NCI-H2107 treated with DMSO at 0.1 percent for 48 hours (cell line): ENCODE results near the gene PAX5.
A peak's percentile ranks its signal among the peaks of the same experiment; 100 is the strongest.
"Not testable (repeated sequence)": the region's sequence is repeated elsewhere in the genome, so short reads cannot be mapped to it uniquely, and the experiment has no call there.

Source experiments
- DNase-seq: peaks from one replicate; lab custom pipeline; 2025; ENCODE audit not compliant: unreplicated experiment; lab: John Stamatoyannopoulos, UW

PAX5 gene

GRCh38 chr9:37033682-37034304 is at the start of gene PAX5:
PAX5 (minus strand) TSS chr9:37034268; CDS start chr9:37034031, 237 bp downstream.
- DNase-seq, result no peak

GRCh38 chr9:37083654-37084053 is 49.6 kb upstream of the PAX5 start:
- no peak for DNase-seq

GRCh38 chr9:37082214-37082765 is 48.2 kb upstream of the PAX5 start:
- no peak for DNase-seq

- not testable (repeated sequence) for DNase-seq
Observed at GRCh38 chr9:37081507-37081906, 47.4 kb upstream of the PAX5 start.

- not testable (repeated sequence) for DNase-seq
Observed at GRCh38 chr9:37080165-37080628, 46.1 kb upstream of the PAX5 start.

- DNase-seq, result peak; percentile 98
Observed at GRCh38 chr9:37079370-37080164, 45.5 kb upstream of the PAX5 start.

GRCh38 chr9:37074790-37075189 is 40.7 kb upstream of the PAX5 start:
- DNase-seq, result not testable (repeated sequence)

GRCh38 chr9:37066139-37066725 is 32.2 kb upstream of the PAX5 start:
- DNase-seq, result no peak

GRCh38 chr9:37062336-37062735 is 28.3 kb upstream of the PAX5 start:
- DNase-seq, result no peak

- DNase-seq, result no peak
Observed at GRCh38 chr9:37061768-37062167, 27.7 kb upstream of the PAX5 start.

- DNase-seq, result no peak
Observed at GRCh38 chr9:37060833-37061232, 26.8 kb upstream of the PAX5 start.

GRCh38 chr9:37056046-37056920 is 22.2 kb upstream of the PAX5 start:
- DNase-seq, result no peak

GRCh38 chr9:37054363-37054720 is 20.3 kb upstream of the PAX5 start:
- DNase-seq, result not testable (repeated sequence)

GRCh38 chr9:37053684-37054362 is 19.8 kb upstream of the PAX5 start:
- DNase-seq, result peak; percentile 36

GRCh38 chr9:37046683-37047082 is 12.6 kb upstream of the PAX5 start:
- DNase-seq, result no peak

GRCh38 chr9:37042421-37042820 is 8.4 kb upstream of the PAX5 start:
- no peak for DNase-seq

GRCh38 chr9:37040508-37041127 is 6.5 kb upstream of the PAX5 start:
- DNase-seq, result no peak

GRCh38 chr9:37038943-37039464 is 4.9 kb upstream of the PAX5 start:
- DNase-seq, result no peak

- no peak for DNase-seq
Observed at GRCh38 chr9:37038302-37038942, 4.4 kb upstream of the PAX5 start.
